ENCODE measurements around the gene TMEM263. TPM values are rescaled to one million over a fixed set of nuclear protein-coding genes. Genes with fewer than 3 reads are reported as not detected.

TMEM263 gene
- total RNA-seq, 3 donors from 2014 or later (not counting 1 experiment from before 2014, with no cell fraction given) = 24.1 to 37.5 (median 34.4) TPM

- Mint-ChIP-seq H3K4me1 (no peaks in the 10 kb centered on the region), H3K27me3 (ENCODE audit: low read depth in 2 of 2) (no peaks in the 10 kb centered on the region), H3K9me3 (no peaks in the 10 kb centered on the region), H3K4me3 (no peak overlapping the region), H3K36me3 (no peaks in the 10 kb centered on the region), H3K27ac (no peak overlapping the region)
- 96% methylated on average over 2 of the region's 3 CpGs for WGBS (ENCODE audit: insufficient coverage)
- H3K27me3 ChIP-seq (ENCODE audit: control insufficient read depth, insufficient read depth, low read length) = no peaks in the 10 kb centered on the region
- H3K9me3 ChIP-seq (ENCODE audit: control insufficient read depth, insufficient read depth, low read length) = no peaks in the 10 kb centered on the region
- peak; percentile 75 to 82 (median 79) for ATAC-seq
- DNase-seq = peak in 1 of 2 donors; percentile 61
- no peaks in the 10 kb centered on the region for H3K36me3 ChIP-seq (ENCODE audit: control insufficient read depth, insufficient read depth, low read length)
- intact Hi-C loops (cut with micrococcal nuclease) = loop anchor here (1.0 to 5.0 kb wide), 2 partner anchors 78 to 90 kb away; partner anchors contain the start of gene CRY1
- no peak for TF ChIP-seq CTCF (IDR thresholded peaks at IDR 0.05)
- no peaks in the 10 kb centered on the region for H3K4me1 ChIP-seq (ENCODE audit: control insufficient read depth, insufficient read depth, low read length)
- no peak overlapping the region for H3K4me3 ChIP-seq (ENCODE audit: low read length)
- H3K27ac ChIP-seq (ENCODE audit: low read length) = no peak overlapping the region
Observed at GRCh38 chr12:107014055-107014454, 58.3 kb downstream of the TMEM263 start.

GRCh38 chr12:107017042-107017441 is 61.3 kb downstream of the TMEM263 start:
- Mint-ChIP-seq H3K9me3 (no peaks in the 10 kb centered on the region), H3K36me3 (no peaks in the 10 kb centered on the region), H3K27ac (no peak overlapping the region), H3K4me1 (no peaks in the 10 kb centered on the region), H3K27me3 (ENCODE audit: low read depth in 2 of 2) (no peaks in the 10 kb centered on the region), H3K4me3 (no peak overlapping the region)
- no peak overlapping the region for H3K4me3 ChIP-seq (ENCODE audit: low read length)
- 94% methylated on average over 4 of the region's 4 CpGs for WGBS (ENCODE audit: insufficient coverage)
- DNase-seq (no peak), ATAC-seq (no peak)
- no peaks in the 10 kb centered on the region for H3K27me3 ChIP-seq (ENCODE audit: control insufficient read depth, insufficient read depth, low read length)
- no peak overlapping the region for H3K27ac ChIP-seq (ENCODE audit: low read length)
- intact Hi-C loops (cut with micrococcal nuclease) = no loop called here
- H3K9me3 ChIP-seq (ENCODE audit: control insufficient read depth, insufficient read depth, low read length) = no peaks in the 10 kb centered on the region
- no peaks in the 10 kb centered on the region for H3K36me3 ChIP-seq (ENCODE audit: control insufficient read depth, insufficient read depth, low read length)
- TF ChIP-seq CTCF (IDR thresholded peaks at IDR 0.05) = no peak
- no peaks in the 10 kb centered on the region for H3K4me1 ChIP-seq (ENCODE audit: control insufficient read depth, insufficient read depth, low read length)

GRCh38 chr12:107019546-107019945 is 63.8 kb downstream of the TMEM263 start:
- no peak overlapping the region for H3K4me3 ChIP-seq (ENCODE audit: low read length)
- 95% methylated on average over 2 of the region's 2 CpGs for WGBS (ENCODE audit: insufficient coverage)
- H3K4me3 Mint-ChIP-seq = no peak overlapping the region
- H3K4me1 Mint-ChIP-seq = peaks cover 0 to 9% of the 10 kb centered on the region in 2 donors
- H3K4me1 ChIP-seq (ENCODE audit: control insufficient read depth, insufficient read depth, low read length) = no peaks in the 10 kb centered on the region
- H3K9me3 ChIP-seq (ENCODE audit: control insufficient read depth, insufficient read depth, low read length) = no peaks in the 10 kb centered on the region
- H3K27ac ChIP-seq (ENCODE audit: low read length) = no peak overlapping the region
- H3K9me3 Mint-ChIP-seq = no peaks in the 10 kb centered on the region
- no peak overlapping the region for H3K27ac Mint-ChIP-seq
- no peaks in the 10 kb centered on the region for H3K36me3 Mint-ChIP-seq
- intact Hi-C loops (cut with micrococcal nuclease) = no loop called here
- H3K27me3 Mint-ChIP-seq (ENCODE audit: low read depth in 2 of 2) = no peaks in the 10 kb centered on the region
- no peak for ATAC-seq
- no peak for TF ChIP-seq CTCF (IDR thresholded peaks at IDR 0.05)
- H3K36me3 ChIP-seq (ENCODE audit: control insufficient read depth, insufficient read depth, low read length) = no peaks in the 10 kb centered on the region
- no peaks in the 10 kb centered on the region for H3K27me3 ChIP-seq (ENCODE audit: control insufficient read depth, insufficient read depth, low read length)
- no peak for DNase-seq

Other genes starting within 250 kb of the TMEM263 start
- 10 to 100 TPM; 12.1 to 21.3 (median 15.5) TPM for gene RIC8B, start 181.2 kb upstream of the TMEM263 start, total RNA-seq
- 10 to 100 TPM; 12.5 to 24.0 (median 15.1) TPM for gene MTERF2, start 31.2 kb downstream of the TMEM263 start, total RNA-seq
- 100 to 1,000 TPM in 2 of 3 donors, 10 to 100 TPM in 1; 71.1 to 124 (median 115) TPM for gene CRY1, start 137.6 kb downstream of the TMEM263 start, total RNA-seq

All from natural killer cell (primary cell).